ENCODE measurements around the gene PSAP.

DNA sequence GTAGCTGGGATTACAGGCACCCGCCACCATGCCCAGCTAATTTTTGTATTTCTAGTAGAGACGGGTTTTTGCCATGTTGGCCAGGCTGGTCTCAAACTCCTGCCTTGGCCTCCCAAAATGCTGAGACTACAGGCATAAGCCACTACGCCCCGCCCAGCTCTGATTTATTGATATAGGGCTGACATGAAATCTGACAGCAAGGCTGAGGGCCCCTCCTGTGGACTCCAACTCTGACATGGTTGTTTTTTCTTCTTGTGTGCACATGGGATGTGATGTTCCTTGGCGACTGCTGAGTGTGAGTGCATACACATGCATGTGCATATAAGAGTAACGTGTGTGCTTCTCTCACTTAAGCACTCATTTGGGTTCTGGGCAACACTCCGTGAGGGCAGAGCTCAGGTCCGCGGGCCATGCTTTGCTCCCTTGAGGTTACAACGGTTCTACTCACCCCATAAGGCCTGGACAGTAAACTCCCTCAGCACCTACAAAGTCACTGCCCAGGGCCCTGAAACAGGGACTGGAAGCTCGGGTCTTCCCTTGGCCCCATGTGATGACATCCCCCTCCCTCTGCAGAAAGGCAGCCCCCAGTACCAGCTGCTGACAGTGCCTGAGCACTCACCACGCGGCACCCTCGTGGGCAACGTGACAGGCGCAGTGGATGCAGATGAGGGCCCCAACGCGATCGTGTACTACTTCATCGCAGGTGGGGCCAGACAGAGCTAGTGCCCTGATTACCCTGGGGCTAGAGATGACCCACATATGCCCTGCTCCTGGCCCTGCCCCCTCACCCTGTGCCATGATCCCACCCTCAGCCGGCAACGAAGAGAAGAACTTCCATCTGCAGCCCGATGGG lies 44.1 kb downstream of the PSAP start:
- TF ChIP-seq, protein P1, sequence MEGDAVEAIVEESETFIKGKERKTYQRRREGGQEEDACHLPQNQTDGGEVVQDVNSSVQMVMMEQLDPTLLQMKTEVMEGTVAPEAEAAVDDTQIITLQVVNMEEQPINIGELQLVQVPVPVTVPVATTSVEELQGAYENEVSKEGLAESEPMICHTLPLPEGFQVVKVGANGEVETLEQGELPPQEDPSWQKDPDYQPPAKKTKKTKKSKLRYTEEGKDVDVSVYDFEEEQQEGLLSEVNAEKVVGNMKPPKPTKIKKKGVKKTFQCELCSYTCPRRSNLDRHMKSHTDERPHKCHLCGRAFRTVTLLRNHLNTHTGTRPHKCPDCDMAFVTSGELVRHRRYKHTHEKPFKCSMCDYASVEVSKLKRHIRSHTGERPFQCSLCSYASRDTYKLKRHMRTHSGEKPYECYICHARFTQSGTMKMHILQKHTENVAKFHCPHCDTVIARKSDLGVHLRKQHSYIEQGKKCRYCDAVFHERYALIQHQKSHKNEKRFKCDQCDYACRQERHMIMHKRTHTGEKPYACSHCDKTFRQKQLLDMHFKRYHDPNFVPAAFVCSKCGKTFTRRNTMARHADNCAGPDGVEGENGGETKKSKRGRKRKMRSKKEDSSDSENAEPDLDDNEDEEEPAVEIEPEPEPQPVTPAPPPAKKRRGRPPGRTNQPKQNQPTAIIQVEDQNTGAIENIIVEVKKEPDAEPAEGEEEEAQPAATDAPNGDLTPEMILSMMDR (conservative IDR thresholded peaks at IDR 0.05; ENCODE audit: low read depth in 2 of 2), result no peak
- TF ChIP-seq EZH2 (IDR thresholded peaks at IDR 0.05; ENCODE audit: low read depth, unreplicated experiment), result no peak
- TF ChIP-seq, protein P2, sequence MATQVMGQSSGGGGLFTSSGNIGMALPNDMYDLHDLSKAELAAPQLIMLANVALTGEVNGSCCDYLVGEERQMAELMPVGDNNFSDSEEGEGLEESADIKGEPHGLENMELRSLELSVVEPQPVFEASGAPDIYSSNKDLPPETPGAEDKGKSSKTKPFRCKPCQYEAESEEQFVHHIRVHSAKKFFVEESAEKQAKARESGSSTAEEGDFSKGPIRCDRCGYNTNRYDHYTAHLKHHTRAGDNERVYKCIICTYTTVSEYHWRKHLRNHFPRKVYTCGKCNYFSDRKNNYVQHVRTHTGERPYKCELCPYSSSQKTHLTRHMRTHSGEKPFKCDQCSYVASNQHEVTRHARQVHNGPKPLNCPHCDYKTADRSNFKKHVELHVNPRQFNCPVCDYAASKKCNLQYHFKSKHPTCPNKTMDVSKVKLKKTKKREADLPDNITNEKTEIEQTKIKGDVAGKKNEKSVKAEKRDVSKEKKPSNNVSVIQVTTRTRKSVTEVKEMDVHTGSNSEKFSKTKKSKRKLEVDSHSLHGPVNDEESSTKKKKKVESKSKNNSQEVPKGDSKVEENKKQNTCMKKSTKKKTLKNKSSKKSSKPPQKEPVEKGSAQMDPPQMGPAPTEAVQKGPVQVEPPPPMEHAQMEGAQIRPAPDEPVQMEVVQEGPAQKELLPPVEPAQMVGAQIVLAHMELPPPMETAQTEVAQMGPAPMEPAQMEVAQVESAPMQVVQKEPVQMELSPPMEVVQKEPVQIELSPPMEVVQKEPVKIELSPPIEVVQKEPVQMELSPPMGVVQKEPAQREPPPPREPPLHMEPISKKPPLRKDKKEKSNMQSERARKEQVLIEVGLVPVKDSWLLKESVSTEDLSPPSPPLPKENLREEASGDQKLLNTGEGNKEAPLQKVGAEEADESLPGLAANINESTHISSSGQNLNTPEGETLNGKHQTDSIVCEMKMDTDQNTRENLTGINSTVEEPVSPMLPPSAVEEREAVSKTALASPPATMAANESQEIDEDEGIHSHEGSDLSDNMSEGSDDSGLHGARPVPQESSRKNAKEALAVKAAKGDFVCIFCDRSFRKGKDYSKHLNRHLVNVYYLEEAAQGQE (IDR thresholded peaks at IDR 0.05; ENCODE audit: unreplicated experiment), result no peak
- no peak for TF ChIP-seq JUNB (IDR thresholded peaks at IDR 0.05; ENCODE audit: unreplicated experiment)
- TF ChIP-seq POLR2AphosphoS5 (IDR thresholded peaks at IDR 0.05; ENCODE audit: low read depth), result no peak
- TF ChIP-seq, protein P3, sequence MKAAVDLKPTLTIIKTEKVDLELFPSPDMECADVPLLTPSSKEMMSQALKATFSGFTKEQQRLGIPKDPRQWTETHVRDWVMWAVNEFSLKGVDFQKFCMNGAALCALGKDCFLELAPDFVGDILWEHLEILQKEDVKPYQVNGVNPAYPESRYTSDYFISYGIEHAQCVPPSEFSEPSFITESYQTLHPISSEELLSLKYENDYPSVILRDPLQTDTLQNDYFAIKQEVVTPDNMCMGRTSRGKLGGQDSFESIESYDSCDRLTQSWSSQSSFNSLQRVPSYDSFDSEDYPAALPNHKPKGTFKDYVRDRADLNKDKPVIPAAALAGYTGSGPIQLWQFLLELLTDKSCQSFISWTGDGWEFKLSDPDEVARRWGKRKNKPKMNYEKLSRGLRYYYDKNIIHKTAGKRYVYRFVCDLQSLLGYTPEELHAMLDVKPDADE (IDR thresholded peaks at IDR 0.05), result no peak
